Cardiac ventricle fibroblast (primary cell): ENCODE results near the gene SLC1A4. TPM values are rescaled to one million over a fixed set of nuclear protein-coding genes. Genes with fewer than 3 reads are reported as not detected.

ENCODE experiments used
- total RNA-seq: library from RNA; depleted of rRNA; stranded (reverse); fragments of >200 nt; gene quantifications from 2 replicates; pipeline ENCODE4 v1.2.3, GENCODE V29; 2015

The SLC1A4 gene
- 2.2 and 2.7 TPM in 2 replicates for total RNA-seq

DNA sequence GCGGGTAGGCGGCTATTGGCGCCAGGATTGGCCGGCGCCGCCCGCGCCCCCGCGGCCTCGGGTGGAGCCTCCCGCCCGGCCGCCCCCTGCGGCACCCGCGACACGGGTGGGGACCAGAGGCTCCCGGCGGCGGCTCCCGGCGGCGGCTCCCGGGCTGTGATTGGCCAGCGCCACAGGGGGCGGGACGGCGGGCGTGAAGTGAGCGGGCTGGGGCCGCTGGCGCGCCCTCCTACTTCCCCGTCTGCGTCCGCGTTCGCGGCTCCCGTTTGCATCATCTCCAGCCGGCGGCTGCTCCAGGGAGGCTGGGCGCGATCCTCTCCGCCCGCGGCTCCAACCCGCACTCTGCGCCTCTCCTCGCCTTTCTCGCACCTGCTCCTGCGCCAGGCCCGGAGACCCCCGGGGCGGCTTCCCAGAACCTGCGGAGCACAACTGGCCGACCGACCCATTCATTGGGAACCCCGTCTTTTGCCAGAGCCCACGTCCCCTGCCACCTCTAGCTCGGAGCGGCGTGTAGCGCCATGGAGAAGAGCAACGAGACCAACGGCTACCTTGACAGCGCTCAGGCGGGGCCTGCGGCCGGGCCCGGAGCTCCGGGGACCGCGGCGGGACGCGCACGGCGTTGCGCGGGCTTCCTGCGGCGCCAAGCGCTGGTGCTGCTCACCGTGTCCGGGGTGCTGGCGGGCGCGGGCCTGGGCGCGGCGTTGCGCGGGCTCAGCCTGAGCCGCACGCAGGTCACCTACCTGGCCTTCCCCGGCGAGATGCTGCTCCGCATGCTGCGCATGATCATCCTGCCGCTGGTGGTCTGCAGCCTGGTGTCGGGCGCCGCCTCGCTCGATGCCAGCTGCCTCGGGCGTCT is at the start of gene SLC1A4:
Gene SLC1A4 (plus strand): TSS at position 274 of the 856 bp plus-strand sequence. CDS start 245 bp downstream, at position 519.

GRCh38 chr2:65056215-65057053 is 67.2 kb downstream of the SLC1A4 start, which contains the start of gene CEP68:
TSS of gene CEP68 (plus strand) at chr2:65056416. CDS start at chr2:65069445, 13,029 bp downstream.

Other genes with a start within 250 kb of the SLC1A4 start
- gene CEP68, start 67.0 kb downstream of the SLC1A4 start, total RNA-seq: 9.2 and 9.5 TPM in 2 replicates
- 81.5 and 113 TPM in 2 replicates for gene RAB1A, start 140.7 kb downstream of the SLC1A4 start, total RNA-seq
- gene ACTR2, start 238.4 kb downstream of the SLC1A4 start, total RNA-seq: 78.3 and 85.3 TPM in 2 replicates